Panc1 (cell line): Measurements from ENCODE around the gene ROBO1.

Source experiments
- POLR2AphosphoS5 ChIP-seq: IDR thresholded peaks from 2 replicates; pipeline ENCODE4 v1.6.1; 2012; ENCODE audit warnings: mild to moderate bottlenecking, low read depth, low read length, moderate library complexity
- TCF7L2 ChIP-seq: IDR thresholded peaks from 2 replicates; pipeline ENCODE4 v1.6.1; 2011; ENCODE audit warnings: mild to moderate bottlenecking, low read depth, low read length, inconsistent platforms
- TF ChIP-seq, protein P1 (sequence below): fragments of 450-650 bp; IDR thresholded peaks from 2 replicates; pipeline ENCODE4 v1.5.1; 2017; ENCODE audit warnings: mild to moderate bottlenecking
- TF ChIP-seq, protein P2 (sequence below), 2 experiments: IDR thresholded peaks; 2 replicates each; pipeline ENCODE4 v1.6.1; 2011 to 2012; ENCODE audit warnings: low read depth in 2 of 2, control low read depth in 1 of 2, low read length in 1 of 2, mild to moderate bottlenecking in 1 of 2, moderate library complexity in 1 of 2; ENCODE audit not compliant: insufficient read depth in 1 of 2

DNA sequence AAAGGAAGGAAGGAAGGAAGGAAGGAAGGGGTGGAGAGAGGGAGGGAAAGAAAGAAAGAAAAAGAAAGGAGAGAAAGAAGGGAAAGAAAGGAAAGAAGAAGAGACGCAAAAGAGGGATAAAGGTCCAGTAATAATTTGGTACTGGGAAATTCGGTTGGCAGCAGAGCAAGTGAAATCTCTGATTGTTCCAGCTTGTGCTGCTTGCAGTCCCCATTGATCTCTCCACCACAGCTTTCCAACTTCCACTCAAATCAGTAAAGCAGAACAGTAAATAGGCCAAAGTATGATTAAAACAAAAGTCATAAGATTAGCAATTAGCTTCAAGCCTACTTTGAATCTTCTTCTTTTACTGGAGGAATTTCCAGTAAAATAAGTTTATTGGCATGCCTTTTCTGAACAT is 357.2 kb downstream of the ROBO1 start:
- TF ChIP-seq, protein P1, sequence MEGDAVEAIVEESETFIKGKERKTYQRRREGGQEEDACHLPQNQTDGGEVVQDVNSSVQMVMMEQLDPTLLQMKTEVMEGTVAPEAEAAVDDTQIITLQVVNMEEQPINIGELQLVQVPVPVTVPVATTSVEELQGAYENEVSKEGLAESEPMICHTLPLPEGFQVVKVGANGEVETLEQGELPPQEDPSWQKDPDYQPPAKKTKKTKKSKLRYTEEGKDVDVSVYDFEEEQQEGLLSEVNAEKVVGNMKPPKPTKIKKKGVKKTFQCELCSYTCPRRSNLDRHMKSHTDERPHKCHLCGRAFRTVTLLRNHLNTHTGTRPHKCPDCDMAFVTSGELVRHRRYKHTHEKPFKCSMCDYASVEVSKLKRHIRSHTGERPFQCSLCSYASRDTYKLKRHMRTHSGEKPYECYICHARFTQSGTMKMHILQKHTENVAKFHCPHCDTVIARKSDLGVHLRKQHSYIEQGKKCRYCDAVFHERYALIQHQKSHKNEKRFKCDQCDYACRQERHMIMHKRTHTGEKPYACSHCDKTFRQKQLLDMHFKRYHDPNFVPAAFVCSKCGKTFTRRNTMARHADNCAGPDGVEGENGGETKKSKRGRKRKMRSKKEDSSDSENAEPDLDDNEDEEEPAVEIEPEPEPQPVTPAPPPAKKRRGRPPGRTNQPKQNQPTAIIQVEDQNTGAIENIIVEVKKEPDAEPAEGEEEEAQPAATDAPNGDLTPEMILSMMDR: no peak
- TF ChIP-seq POLR2AphosphoS5 (no peak), TCF7L2 (no peak)
- TF ChIP-seq, protein P2, sequence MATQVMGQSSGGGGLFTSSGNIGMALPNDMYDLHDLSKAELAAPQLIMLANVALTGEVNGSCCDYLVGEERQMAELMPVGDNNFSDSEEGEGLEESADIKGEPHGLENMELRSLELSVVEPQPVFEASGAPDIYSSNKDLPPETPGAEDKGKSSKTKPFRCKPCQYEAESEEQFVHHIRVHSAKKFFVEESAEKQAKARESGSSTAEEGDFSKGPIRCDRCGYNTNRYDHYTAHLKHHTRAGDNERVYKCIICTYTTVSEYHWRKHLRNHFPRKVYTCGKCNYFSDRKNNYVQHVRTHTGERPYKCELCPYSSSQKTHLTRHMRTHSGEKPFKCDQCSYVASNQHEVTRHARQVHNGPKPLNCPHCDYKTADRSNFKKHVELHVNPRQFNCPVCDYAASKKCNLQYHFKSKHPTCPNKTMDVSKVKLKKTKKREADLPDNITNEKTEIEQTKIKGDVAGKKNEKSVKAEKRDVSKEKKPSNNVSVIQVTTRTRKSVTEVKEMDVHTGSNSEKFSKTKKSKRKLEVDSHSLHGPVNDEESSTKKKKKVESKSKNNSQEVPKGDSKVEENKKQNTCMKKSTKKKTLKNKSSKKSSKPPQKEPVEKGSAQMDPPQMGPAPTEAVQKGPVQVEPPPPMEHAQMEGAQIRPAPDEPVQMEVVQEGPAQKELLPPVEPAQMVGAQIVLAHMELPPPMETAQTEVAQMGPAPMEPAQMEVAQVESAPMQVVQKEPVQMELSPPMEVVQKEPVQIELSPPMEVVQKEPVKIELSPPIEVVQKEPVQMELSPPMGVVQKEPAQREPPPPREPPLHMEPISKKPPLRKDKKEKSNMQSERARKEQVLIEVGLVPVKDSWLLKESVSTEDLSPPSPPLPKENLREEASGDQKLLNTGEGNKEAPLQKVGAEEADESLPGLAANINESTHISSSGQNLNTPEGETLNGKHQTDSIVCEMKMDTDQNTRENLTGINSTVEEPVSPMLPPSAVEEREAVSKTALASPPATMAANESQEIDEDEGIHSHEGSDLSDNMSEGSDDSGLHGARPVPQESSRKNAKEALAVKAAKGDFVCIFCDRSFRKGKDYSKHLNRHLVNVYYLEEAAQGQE (IDR thresholded peaks at IDR 0.05; ENCODE audit: insufficient read depth in 1 of 2, low read depth in 2 of 2, low read length in 1 of 2): no peak
